Uterus (tissue), 4 donors: ENCODE measurements around the gene DDA1. TPM values are rescaled to one million over a fixed set of nuclear protein-coding genes. Genes with fewer than 3 reads are reported as not detected.

Experiments used
- DNase-seq, 2 donors: peaks; one replicate each; pipeline ENCODE4 v3.0.0-alpha.2; 2019 to 2020
- H3K27ac ChIP-seq, 2 donors: fragments of 200-600 bp; sonication (generic); 1 replicate in 1 of 2; 2 replicates in 1 of 2; pipeline ENCODE4 v1.5.1; 2016 to 2018
- H3K27me3 ChIP-seq, 2 donors: fragments of 200-600 bp; sonication (generic); one replicate each; pipeline ENCODE4 v1.5.1; 2018 to 2019; ENCODE audit warnings: control low read depth in 1 of 2
- H3K36me3 ChIP-seq, 2 donors: fragments of 200-600 bp; sonication (generic); one replicate each; pipeline ENCODE4 v1.5.1; 2019; ENCODE audit warnings: control low read depth in 1 of 2
- H3K4me1 ChIP-seq, 2 donors: fragments of 200-600 bp; sonication (generic); one replicate each; pipeline ENCODE4 v1.5.1; 2018 to 2019; ENCODE audit warnings: control low read depth in 1 of 2
- H3K4me3 ChIP-seq, 2 donors: fragments of 200-600 bp; sonication (generic); 1 replicate in 1 of 2; 2 replicates in 1 of 2; pipeline ENCODE4 v1.5.1; 2018 to 2019; ENCODE audit warnings: mild to moderate bottlenecking in 1 of 2
- H3K9me3 ChIP-seq, 2 donors: fragments of 200-600 bp; sonication (generic); one replicate each; pipeline ENCODE4 v1.5.1; 2019; ENCODE audit warnings: control low read depth in 1 of 2
- CTCF ChIP-seq, 4 experiments: fragments of 200-600 bp in 2 of 4; fragments of 450-650 bp in 2 of 4; sonication (generic) in 2 of 4; IDR thresholded peaks; one replicate each; pipeline ENCODE4 v1.5.1; 2016 to 2019; ENCODE audit warnings: antibody characterized with exemption in 4 of 4, mild to moderate bottlenecking in 2 of 4, moderate library complexity in 1 of 4
- POLR2A ChIP-seq, 2 donors: fragments of 450-650 bp; IDR thresholded peaks; one replicate each; pipeline ENCODE4 v1.6.1; 2016; ENCODE audit warnings: antibody characterized with exemption in 2 of 2, mild to moderate bottlenecking in 1 of 2, moderate library complexity in 1 of 2
- intact Hi-C: fragments of 100-400 bp; cut with DNase I; formaldehyde crosslinking; loops from one replicate; pipeline ENCODE4 v1.15.1; 2023; ENCODE audit warnings: low total_unique reads
- total RNA-seq, 4 donors: library from RNA; depleted of rRNA in 3 of 4; stranded (reverse); fragments of >200 nt in 3 of 4; gene quantifications; one replicate each; pipeline versions ENCODE4 v1.1.0 to v1.2.4, GENCODE V29; 2014 to 2023
- donor health status: DM: yes; HTN: yes; CAD: no.

Gene DDA1
- total RNA-seq, 4 donors from 2014 or later = 2.8 to 22.2 (median 8.9) TPM

- intact Hi-C loops = no loop called here
- Histone ChIP-seq H3K36me3 (no peaks in the 10 kb centered on the region), H3K27me3 (no peaks in the 10 kb centered on the region), H3K4me3 (peak overlapping the region; percentile 53 to 77), H3K9me3 (no peaks in the 10 kb centered on the region), H3K27ac (peak overlapping the region; percentile 75 to 89), H3K4me1 (peaks cover 0 to 24% of the 10 kb centered on the region in 2 donors)
- DNase-seq = no peak
- TF ChIP-seq POLR2A (IDR thresholded peaks at IDR 0.05) (no peak), CTCF (IDR thresholded peaks at IDR 0.05) (no peak)
These were observed 4.2 kb upstream of the DDA1 start for GRCh38 chr19:17305216-17305516.

GRCh38 chr19:17305517-17306284 lies 3.7 kb upstream of the DDA1 start, which contains the start of gene MRPL34:
MRPL34 (plus strand) TSS chr19:17305872; CDS start chr19:17305893, 21 bp downstream.
- Histone ChIP-seq H3K4me1 (peaks cover 0 to 28% of the 10 kb centered on the region in 2 donors), H3K4me3 (peak within 1 kb of the TSS; percentile 53 to 77), H3K9me3 (no peaks in the 10 kb centered on the region), H3K27ac (peak within 1 kb of the TSS; percentile 75 to 89), H3K27me3 (no peaks in the 10 kb centered on the region), H3K36me3 (no peaks in the 10 kb centered on the region)
- DNase-seq = peak; percentile 95 to 97
- TF ChIP-seq POLR2A (IDR thresholded peaks at IDR 0.05) (peak; percentile 70 to 91), CTCF (IDR thresholded peaks at IDR 0.05) (peak; percentile 70 to 93 (median 85))
- intact Hi-C loops = no loop called here

GRCh38 chr19:17306285-17306714 lies 3.1 kb upstream of the DDA1 start:
- DNase-seq = no peak
- H3K4me1 ChIP-seq = peaks cover 0 to 28% of the 10 kb centered on the region in 2 donors

GRCh38 chr19:17307876-17308377 lies 1.4 kb upstream of the DDA1 start:
- TF ChIP-seq CTCF (IDR thresholded peaks at IDR 0.05) (no peak), POLR2A (IDR thresholded peaks at IDR 0.05) (no peak)
- no peak for DNase-seq
- Histone ChIP-seq H3K9me3 (no peaks in the 10 kb centered on the region), H3K36me3 (no peaks in the 10 kb centered on the region), H3K27me3 (no peaks in the 10 kb centered on the region), H3K27ac (no peak overlapping the region), H3K4me1 (peaks cover 0 to 21% of the 10 kb centered on the region in 2 donors), H3K4me3 (no peak overlapping the region)
- intact Hi-C loops = no loop called here

More at GRCh38 chr19:17306285-17306714, 3.1 kb upstream of the DDA1 start:
- intact Hi-C loops = no loop called here
- no peaks in the 10 kb centered on the region for H3K9me3 ChIP-seq
- peak overlapping the region; percentile 53 to 77 for H3K4me3 ChIP-seq
- no peak for TF ChIP-seq POLR2A (IDR thresholded peaks at IDR 0.05)
- no peaks in the 10 kb centered on the region for H3K27me3 ChIP-seq
- H3K27ac ChIP-seq = peak overlapping the region; percentile 75 to 89
- no peaks in the 10 kb centered on the region for H3K36me3 ChIP-seq

- no peaks in the 10 kb centered on the region for H3K9me3 ChIP-seq
- H3K4me1 ChIP-seq = peaks cover 0 to 19% of the 10 kb centered on the region in 2 donors
- H3K4me3 ChIP-seq = peak overlapping the region; percentile 83 to 93
- intact Hi-C loops = no loop called here
- TF ChIP-seq CTCF (IDR thresholded peaks at IDR 0.05) (no peak), POLR2A (IDR thresholded peaks at IDR 0.05) (no peak)
- H3K27me3 ChIP-seq = no peaks in the 10 kb centered on the region
- peak overlapping the region; percentile 66 to 68 for H3K27ac ChIP-seq
- no peaks in the 10 kb centered on the region for H3K36me3 ChIP-seq
- DNase-seq = no peak
These were observed 650 bp downstream of the DDA1 start for GRCh38 chr19:17309965-17310461.
